Muscle of arm (tissue), 12 donors: ENCODE data around the gene AMBRA1. TPM values are rescaled to one million over a fixed set of nuclear protein-coding genes. Genes with fewer than 3 reads are reported as not detected.

Experiments
- DNase-seq: peaks from one replicate; pipeline ENCODE4 v3.0.0-alpha.2; 2013
- polyA plus RNA-seq, 12 donors: library from polyadenylated mRNA; unstranded; fragments of 120-200 nt; gene quantifications; one replicate each; pipeline ENCODE4 v1.2.1, GENCODE V29; 2013; ENCODE audit not compliant: insufficient read length in 12 of 12

The AMBRA1 gene
- polyA plus RNA-seq, 12 donors: 10.8 to 20.0 (median 11.9) TPM; not detected in 1

DNA sequence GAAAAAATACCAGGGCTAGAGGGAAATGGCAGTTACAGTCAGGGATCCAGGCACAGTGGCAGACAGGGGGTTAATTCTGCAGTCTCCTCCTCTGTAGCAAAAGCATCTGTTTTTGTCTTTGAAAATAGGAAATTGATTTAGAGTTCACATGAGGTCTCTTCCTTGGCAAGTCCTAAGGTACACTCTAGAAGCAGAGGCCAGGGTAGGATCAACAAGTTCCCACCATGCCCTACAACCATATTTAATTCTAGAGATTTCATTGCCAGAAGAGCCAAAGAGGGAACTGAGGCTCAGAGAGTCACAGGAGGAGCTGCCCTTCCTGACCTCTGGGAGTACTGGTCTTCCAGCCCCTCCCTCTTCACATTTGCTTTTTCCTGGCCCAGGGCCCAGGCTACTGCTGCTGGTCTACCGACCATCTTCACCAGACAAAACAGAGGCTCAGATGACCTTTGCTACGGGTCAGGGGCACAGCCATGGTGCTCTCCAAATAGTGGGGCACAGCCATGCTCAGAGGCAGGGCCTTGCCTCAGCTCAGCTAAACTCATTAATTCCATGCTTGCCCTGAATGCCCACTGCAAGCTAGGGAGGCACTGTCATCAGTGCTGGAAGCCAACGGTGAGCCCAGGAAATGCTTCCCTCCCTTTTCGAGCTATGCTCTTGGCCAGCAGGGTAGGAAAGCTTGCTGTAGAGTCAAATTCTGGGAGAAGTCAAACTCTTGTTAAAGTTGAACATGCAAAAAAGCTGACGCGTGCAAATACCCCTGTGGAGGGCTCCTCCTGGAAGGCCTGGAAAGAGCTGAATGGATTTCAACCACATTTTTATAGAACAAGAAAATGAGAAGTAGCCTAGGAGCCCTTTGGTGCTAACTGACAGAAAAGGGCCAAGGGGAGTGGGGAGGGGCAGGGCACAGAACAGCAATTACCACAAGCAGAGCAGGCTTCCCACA is 190.6 kb downstream of the AMBRA1 start:
- DNase-seq: no peak

DNA sequence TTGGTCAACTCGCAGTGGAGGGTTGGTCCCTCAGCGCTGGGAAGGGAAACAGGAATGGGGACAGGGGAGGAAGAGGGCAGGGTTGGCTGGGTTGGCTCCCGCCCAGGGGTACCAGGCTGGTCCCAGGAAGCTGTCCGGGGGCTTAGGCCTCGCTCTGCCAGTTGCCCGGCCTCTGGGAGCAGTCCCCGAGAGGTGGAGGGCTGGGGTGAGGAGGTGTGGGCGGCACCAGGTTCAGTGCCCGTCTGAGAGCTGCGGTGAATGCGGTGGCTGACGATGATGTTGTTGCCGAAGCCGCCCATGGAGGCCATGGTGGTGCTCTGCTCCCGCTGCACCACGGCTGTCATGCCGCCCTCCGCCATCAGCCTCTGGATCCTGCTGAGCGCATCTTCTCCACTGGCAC is 196.3 kb downstream of the AMBRA1 start:
- no peak for DNase-seq

- DNase-seq: no peak
Measured at GRCh38 chr11:46393759-46394158, 200.1 kb downstream of the AMBRA1 start.

DNA sequence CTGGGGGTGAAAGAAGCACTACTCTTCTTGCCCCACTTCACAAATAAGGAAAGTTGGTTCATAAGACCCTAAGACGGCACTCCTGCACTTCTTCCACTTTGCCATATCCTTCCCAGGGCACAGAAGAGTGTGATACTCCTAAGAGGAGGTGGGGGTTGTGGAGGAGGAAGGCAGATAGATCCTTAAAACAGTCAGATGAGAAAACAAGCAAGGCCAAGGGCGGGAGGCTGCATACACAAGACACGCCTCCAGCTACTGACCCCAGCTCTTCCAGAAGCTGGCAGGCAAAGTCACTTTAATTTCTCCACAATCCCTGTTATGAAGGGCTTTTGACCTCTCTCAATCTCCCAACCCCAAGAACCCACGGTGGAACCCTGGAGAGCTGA is 200.6 kb downstream of the AMBRA1 start:
- no peak for DNase-seq

- peak; percentile 88 for DNase-seq
Measured at GRCh38 chr11:46392421-46393230, 201.2 kb downstream of the AMBRA1 start.

GRCh38 chr11:46391578-46392420 is 202.0 kb downstream of the AMBRA1 start, which contains the start of gene CHRM4:
CHRM4 (minus strand) TSS chr11:46391776; CDS start chr11:46386557, 5,219 bp downstream.
- no peak for DNase-seq

GRCh38 chr11:46391186-46391577 is 202.6 kb downstream of the AMBRA1 start:
- no peak for DNase-seq

GRCh38 chr11:46390331-46391171 is 203.3 kb downstream of the AMBRA1 start:
- DNase-seq: no peak

DNA sequence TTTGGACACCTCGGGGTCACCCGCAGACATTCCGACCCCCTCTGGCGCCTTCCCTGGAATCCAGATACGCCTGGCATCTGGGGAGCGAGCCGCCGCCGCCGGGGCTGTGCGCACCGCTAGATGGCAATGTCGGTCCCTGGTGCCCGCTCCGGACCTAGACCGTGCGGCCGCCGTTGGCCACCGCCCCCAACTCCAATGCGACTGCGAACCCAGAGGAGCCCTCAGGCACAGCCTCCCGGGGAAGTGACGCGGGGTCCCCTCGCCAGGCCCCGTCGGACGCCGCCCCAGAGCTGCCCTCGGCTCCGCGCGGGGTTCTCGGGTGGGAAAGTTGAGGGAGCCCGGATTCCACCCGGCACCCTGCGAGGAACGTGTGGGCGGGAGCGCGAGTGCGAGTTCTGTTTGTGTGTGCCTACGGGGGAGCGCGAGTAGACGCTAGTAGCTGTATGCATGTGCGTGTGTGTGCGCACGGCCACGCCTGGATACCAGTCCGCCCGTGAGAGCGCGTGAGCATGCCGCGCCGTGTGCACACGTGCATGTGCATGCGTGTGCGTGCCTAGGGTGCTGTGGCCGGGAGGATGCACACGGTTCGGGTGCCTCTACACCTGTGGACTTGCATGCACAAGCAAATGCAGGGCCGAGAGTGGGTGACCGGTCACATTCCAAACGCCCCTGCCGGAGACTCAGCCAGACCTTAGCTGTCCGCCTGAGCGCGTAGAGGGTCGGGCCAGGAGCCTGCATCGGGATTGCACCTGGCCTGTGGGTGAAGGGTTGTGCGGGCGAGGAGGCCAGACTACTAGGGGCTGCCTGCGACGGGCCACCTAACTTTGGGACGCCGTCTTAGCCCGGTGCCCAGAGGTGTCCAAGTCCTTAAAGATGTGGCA is 204.1 kb downstream of the AMBRA1 start:
- no peak for DNase-seq

DNA sequence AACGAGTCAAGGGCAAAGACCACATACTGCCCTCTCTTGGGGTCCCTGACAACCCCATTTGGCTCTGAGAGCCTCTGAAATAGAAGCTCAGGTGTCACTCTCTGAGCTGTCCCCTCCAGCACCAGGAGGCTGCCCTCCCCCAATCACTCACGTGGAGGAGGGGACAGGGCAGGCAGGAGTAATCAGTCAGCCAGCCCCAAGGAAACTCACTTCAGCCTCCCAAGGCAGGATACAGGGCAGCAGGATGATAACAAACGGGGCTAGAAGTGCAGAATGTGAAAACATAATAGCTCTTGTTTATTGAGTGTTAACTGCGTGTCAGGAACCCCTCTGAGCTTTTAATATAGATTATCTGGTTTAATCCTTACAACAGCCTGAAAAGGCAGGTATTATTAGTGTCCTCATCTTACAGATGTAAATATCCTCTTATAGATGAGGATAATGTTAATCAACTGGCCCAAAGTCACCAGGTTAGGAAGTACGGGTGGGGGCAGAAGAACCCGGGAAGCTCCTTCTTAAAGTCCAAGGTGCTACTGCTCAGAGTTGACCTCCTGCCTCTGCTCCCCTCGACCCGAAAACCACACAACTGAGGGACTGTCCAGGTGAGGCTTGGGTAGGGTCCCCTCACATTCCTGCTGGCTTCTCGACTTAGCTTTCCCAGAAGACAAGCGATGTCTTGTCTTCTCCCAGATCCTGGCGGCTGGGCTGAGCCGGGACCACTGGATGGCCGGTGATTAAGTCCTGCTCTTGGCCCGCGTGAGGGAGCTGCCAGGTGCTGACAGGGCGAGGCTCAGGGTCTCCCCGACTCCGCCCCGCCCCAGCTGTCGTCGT is 205.0 kb downstream of the AMBRA1 start:
- no peak for DNase-seq

- DNase-seq: no peak
Measured at GRCh38 chr11:46387919-46388618, 205.8 kb downstream of the AMBRA1 start.

DNA sequence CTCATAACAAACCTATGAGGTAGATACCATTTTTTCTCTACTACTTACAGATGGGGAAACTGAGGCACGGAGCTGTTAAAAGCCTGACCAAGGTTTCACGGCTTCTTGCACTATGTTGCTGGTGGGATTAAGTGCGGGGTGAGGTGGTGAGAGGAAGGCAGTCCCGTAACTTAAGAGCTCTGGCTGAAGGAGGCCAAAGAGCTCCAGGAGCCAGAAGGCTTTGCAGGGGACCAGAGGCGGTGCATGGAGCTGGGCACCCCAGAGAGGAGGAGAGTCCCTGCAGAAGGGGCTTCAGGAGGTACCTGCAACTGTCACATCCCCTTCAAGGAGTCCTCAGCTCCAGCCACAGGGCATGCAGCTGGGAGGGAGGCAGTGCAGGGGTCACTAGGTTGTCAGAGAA is 206.4 kb downstream of the AMBRA1 start:
- no peak for DNase-seq

DNA sequence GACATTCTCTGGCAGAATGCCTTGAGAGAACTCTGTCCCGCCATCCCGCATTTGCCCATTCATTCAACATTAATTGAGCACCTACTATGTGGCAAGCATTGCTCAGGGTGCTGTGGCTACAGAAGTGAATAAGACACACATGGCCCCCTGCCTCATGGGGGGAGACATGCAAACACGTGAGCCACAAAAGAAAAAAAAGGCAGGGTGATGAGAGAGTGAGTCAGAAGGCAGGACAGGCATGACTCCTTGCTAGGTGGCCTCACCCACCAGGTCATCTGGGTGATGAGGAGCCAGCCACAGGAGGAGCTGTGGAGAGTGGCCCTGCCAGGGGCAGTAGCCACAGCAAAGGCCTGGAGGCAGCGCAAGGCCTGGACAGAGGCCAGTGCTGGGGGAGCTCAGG is 207.1 kb downstream of the AMBRA1 start:
- no peak for DNase-seq

GRCh38 chr11:46386005-46386578 is 207.7 kb downstream of the AMBRA1 start:
- no peak for DNase-seq

- no peak for DNase-seq
Measured at GRCh38 chr11:46385169-46386004, 208.4 kb downstream of the AMBRA1 start.

DNA sequence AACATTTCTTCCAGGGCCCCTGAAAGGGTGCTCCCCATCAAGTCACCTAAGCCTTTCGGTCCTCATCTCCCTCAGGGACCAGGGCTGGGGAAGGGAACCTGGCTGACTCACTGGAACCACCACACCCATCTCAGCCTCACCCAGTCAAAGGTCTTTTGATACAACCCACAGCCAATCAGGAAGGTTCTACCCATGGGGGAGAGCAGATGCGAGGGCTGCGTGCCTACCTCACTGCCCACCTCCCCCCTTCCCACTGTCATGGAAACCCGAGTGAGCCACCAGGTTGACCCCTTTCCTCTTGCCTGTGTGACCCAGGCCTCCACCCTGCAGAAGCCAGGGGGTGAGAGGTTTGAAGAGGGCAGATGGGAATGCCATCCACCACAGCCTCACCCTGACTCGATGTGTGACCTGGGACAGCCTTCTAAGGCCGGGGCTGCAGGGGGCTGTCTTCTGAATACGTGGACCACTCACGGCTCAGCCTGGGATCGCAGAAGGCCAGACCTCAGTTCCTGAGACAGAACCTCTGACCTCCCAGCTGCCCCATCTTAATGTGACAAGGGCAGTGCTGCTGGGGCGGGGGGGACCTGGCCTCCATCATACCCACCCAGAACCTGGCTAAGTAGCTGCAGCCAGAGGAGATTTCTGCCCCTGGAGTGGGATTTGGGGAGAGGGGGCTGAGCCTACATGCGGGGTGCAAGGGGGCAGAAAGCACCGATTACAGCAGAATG is 209.7 kb downstream of the AMBRA1 start:
- DNase-seq: no peak
